ENCODE data around the gene LMAN2.

The LMAN2 gene

GRCh38 chr5:177317959-177318377 lies 33.5 kb downstream of the LMAN2 start:
- no peak overlapping the region for H3K4me3 ChIP-seq (ENCODE audit: low read depth, low read length)
- peak; percentile 83 for TF ChIP-seq CTCF (IDR thresholded peaks at IDR 0.05; ENCODE audit: borderline replicate concordance, insufficient read depth, low read depth, low read length)

DNA sequence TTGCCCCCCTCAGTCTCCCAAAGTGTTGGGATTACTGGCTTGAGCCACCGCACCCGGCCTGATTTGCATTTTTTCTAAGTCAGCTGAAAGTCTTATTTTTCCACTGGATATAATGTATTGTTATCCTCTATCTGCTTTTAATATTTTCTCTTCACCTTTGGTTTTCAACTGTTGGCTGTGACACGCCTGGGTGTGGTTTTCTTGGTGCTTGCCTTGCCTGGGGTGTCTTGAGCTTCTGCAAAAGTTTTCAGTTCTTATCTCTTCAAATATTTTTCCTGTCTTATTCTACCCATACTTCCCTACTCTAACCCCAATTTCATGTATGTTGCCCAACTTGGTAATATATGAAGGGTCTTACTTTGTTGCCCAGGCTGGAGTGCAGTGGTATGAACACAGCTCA lies 35.5 kb downstream of the LMAN2 start:
- TF ChIP-seq CTCF (IDR thresholded peaks at IDR 0.05; ENCODE audit: borderline replicate concordance, insufficient read depth, low read depth, low read length), result no peak
- no peak overlapping the region for H3K4me3 ChIP-seq (ENCODE audit: low read depth, low read length)

- no peak for TF ChIP-seq CTCF (IDR thresholded peaks at IDR 0.05; ENCODE audit: borderline replicate concordance, insufficient read depth, low read depth, low read length)
- no peak overlapping the region for H3K4me3 ChIP-seq (ENCODE audit: low read depth, low read length)
Measured at GRCh38 chr5:177315411-177315810, 36.1 kb downstream of the LMAN2 start.

DNA sequence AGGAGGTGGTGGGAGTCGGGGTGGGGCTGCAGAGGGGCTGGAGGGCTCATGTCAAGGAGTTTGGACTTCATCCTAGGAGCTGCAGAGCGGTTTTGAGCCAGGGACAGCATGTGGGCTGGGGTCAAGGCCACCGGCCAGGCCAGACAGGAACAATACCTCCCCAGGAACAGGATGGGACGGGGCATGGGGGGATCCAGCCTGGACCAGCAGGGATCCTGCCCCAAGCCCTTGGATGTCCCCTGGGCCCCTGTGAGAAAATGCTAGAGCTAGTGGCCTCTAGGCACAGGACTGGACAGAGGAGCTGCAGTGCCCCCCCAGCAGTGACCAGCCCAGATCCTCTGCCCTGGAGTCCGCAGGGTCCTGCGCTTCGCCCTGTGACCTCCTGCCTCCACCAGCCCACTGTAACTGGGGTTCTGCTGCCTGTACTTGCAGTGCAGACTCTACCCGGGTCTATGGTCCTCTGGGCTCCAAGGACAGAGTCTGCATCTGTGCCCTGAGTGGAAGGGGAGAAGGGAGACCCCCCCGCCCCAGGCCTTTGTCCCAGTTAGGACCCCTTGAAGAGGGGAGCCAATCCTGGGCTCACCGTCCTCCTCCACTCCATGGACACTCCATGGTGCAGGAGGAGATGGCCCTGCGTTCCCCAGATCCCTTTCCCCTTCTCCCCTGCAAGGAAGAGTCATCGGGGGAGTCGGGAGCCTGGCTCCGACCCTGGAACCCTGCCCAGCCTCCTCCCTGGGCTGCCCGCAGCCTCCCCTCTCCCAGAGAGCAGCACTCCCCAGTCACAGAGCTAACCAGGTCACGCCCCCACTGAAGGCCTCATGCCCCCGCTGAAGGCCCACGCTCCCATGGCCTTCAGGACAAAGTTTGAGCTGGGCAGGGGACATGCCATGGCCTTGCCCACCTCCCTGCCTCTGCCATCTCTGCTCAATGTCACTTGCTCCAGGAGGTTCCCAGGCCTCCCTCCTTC lies 36.8 kb downstream of the LMAN2 start:
- TF ChIP-seq CTCF (IDR thresholded peaks at IDR 0.05; ENCODE audit: borderline replicate concordance, insufficient read depth, low read depth, low read length), result no peak
- no peak overlapping the region for H3K4me3 ChIP-seq (ENCODE audit: low read depth, low read length)

- H3K4me3 ChIP-seq (ENCODE audit: low read depth, low read length), result no peak overlapping the region
- TF ChIP-seq CTCF (IDR thresholded peaks at IDR 0.05; ENCODE audit: borderline replicate concordance, insufficient read depth, low read depth, low read length), result no peak
Measured at GRCh38 chr5:177313561-177314259, 37.8 kb downstream of the LMAN2 start.

- peak overlapping the region; percentile 46 for H3K4me3 ChIP-seq (ENCODE audit: low read depth, low read length)
- peak; percentile 9; the same call in 1 of the 2 replicates for TF ChIP-seq CTCF (IDR thresholded peaks at IDR 0.05; ENCODE audit: borderline replicate concordance, insufficient read depth, low read depth, low read length)
Measured at GRCh38 chr5:177312649-177313181, 38.8 kb downstream of the LMAN2 start.

Measured in GM12875 (cell line).